SK-N-SH treated with all-trans-retinoic acid at 6 μM for 48 hours (cell line): ENCODE measurements around the gene PMPCA.

Experiments used
- ATAC-seq: fragments of 200-7000 bp; cut with Tn5 transposase; 3 replicates; pipeline ENCODE4 v1.9.1; 2020; ENCODE audit warnings: mild to moderate bottlenecking, moderate library complexity
- ARNTL ChIP-seq: fragments of 450-650 bp; formaldehyde crosslinking; IDR thresholded peaks from 2 replicates; pipeline ENCODE4 v1.5.0; 2020; ENCODE audit warnings: low read depth, mild to moderate bottlenecking, moderate library complexity, borderline replicate concordance
- BACH2 ChIP-seq: fragments of 250-450 bp; sonication (Bioruptor Pico); IDR thresholded peaks from 2 replicates; pipeline ENCODE4 v1.9.0; 2021; ENCODE audit warnings: mild to moderate bottlenecking, borderline replicate concordance
- CSDC2 ChIP-seq: fragments of 250-450 bp; sonication (Bioruptor Pico); IDR thresholded peaks from 2 replicates; pipeline ENCODE4 v1.5.0; 2020; ENCODE audit warnings: mild to moderate bottlenecking, moderate library complexity
- GLIS3 ChIP-seq: fragments of 250-450 bp; sonication (Bioruptor Pico); IDR thresholded peaks from 2 replicates; pipeline ENCODE4 v1.5.0; 2020; ENCODE audit warnings: mild to moderate bottlenecking, moderate library complexity
- ISL1 ChIP-seq: fragments of 250-450 bp; sonication (Bioruptor Pico); IDR thresholded peaks from 2 replicates; pipeline ENCODE4 v2.1.2; 2022; ENCODE audit warnings: mild to moderate bottlenecking, moderate library complexity
- OSR1 ChIP-seq: fragments of 250-450 bp; sonication (Bioruptor Pico); IDR thresholded peaks from 2 replicates; pipeline ENCODE4 v1.8.0; 2022; ENCODE audit warnings: moderate library complexity, mild to moderate bottlenecking, inconsistent platforms
- PATZ1 ChIP-seq: fragments of 250-450 bp; sonication (Bioruptor Pico); IDR thresholded peaks from 2 replicates; pipeline ENCODE4 v1.8.0; 2020; ENCODE audit warnings: mild to moderate bottlenecking, moderate library complexity, borderline replicate concordance
- POU6F1 ChIP-seq: fragments of 250-450 bp; sonication (Bioruptor Pico); IDR thresholded peaks from 2 replicates; pipeline ENCODE4 v1.8.0; 2021; ENCODE audit warnings: low read depth, mild to moderate bottlenecking, moderate library complexity, borderline replicate concordance
- PPARA ChIP-seq: fragments of 250-450 bp; sonication (Bioruptor Pico); IDR thresholded peaks from 2 replicates; pipeline ENCODE4 v1.5.0; 2020; ENCODE audit warnings: mild to moderate bottlenecking, borderline replicate concordance
- RARB ChIP-seq: fragments of 250-450 bp; sonication (Bioruptor Pico); IDR thresholded peaks from 2 replicates; pipeline ENCODE4 v1.8.0; 2021; ENCODE audit warnings: mild to moderate bottlenecking, moderate library complexity
- SNAI2 ChIP-seq: fragments of 250-450 bp; sonication (Bioruptor Pico); IDR thresholded peaks from 2 replicates; pipeline ENCODE4 v1.5.0; 2020; ENCODE audit warnings: mild to moderate bottlenecking, moderate library complexity
- TOX ChIP-seq: fragments of 250-450 bp; sonication (Bioruptor Pico); IDR thresholded peaks from 2 replicates; pipeline ENCODE4 v1.8.0; 2021; ENCODE audit warnings: mild to moderate bottlenecking, moderate library complexity, borderline replicate concordance
- ZC3H10 ChIP-seq: fragments of 250-450 bp; sonication (Bioruptor Pico); IDR thresholded peaks from 2 replicates; pipeline ENCODE4 v1.5.1; 2021; ENCODE audit warnings: mild to moderate bottlenecking, moderate library complexity
- ZFP3 ChIP-seq: fragments of 250-450 bp; sonication (Bioruptor Pico); IDR thresholded peaks from 2 replicates; pipeline ENCODE4 v1.5.0; 2020; ENCODE audit warnings: mild to moderate bottlenecking, moderate library complexity
- ZFP30 ChIP-seq: fragments of 450-650 bp; formaldehyde crosslinking; IDR thresholded peaks from 2 replicates; pipeline ENCODE4 v1.5.0; 2022; ENCODE audit warnings: mild to moderate bottlenecking, moderate library complexity
- ZNF70 ChIP-seq: fragments of 450-650 bp; formaldehyde crosslinking; IDR thresholded peaks from 2 replicates; pipeline ENCODE4 v1.5.0; 2020; ENCODE audit warnings: mild to moderate bottlenecking, moderate library complexity
- ZNF8 ChIP-seq: fragments of 450-650 bp; formaldehyde crosslinking; IDR thresholded peaks from 2 replicates; pipeline ENCODE4 v1.5.0; 2020; ENCODE audit warnings: mild to moderate bottlenecking, moderate library complexity

Gene PMPCA

DNA sequence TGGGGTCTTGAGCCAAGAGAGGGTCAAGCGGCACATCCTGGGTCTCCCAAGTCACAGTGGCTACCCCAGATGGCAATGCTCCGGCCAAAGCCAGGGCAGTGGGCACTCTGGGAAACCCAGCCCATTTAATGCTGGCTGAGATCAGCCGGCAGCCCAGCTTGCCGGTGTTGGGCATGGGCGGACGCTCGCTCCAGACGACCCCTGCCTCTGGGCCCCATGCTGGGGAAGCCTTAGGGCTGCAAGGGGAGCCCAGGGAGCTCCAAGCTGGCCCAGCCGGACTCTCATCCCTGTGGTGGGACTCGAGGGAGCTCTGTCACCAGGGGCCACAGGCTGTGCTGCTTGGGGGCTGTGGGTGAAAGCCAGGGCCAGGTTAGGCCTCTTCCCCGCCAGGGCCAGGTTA is 31.1 kb upstream of the PMPCA start:
- ATAC-seq, result no peak
- no peak for TF ChIP-seq RARB (CRISPR knock-in tag)
- no peak for TF ChIP-seq ZC3H10 (CRISPR knock-in tag)
- no peak for TF ChIP-seq BACH2 (CRISPR knock-in tag)
- TF ChIP-seq PPARA (CRISPR knock-in tag), result no peak

GRCh38 chr9:136379891-136380290 is 30.6 kb upstream of the PMPCA start:
- no peak for ATAC-seq

GRCh38 chr9:136380381-136380780 is 30.1 kb upstream of the PMPCA start:
- ATAC-seq, result no peak
- TF ChIP-seq ZNF8 (CRISPR knock-in tag) (no peak), TOX (CRISPR knock-in tag) (no peak), SNAI2 (CRISPR knock-in tag) (no peak), GLIS3 (no peak), ISL1 (CRISPR knock-in tag) (no peak), PATZ1 (CRISPR knock-in tag) (no peak), PPARA (CRISPR knock-in tag) (no peak), BACH2 (CRISPR knock-in tag) (no peak), ZNF70 (no peak)

More at GRCh38 chr9:136379891-136380290, 30.6 kb upstream of the PMPCA start:
- no peak for TF ChIP-seq ZC3H10 (CRISPR knock-in tag)
- TF ChIP-seq SNAI2 (CRISPR knock-in tag), result no peak
- no peak for TF ChIP-seq POU6F1 (CRISPR knock-in tag)
- no peak for TF ChIP-seq PPARA (CRISPR knock-in tag)
- no peak for TF ChIP-seq ZNF8 (CRISPR knock-in tag)
- TF ChIP-seq ARNTL, result no peak
- TF ChIP-seq OSR1 (CRISPR knock-in tag), result no peak

GRCh38 chr9:136381311-136381710 is 29.1 kb upstream of the PMPCA start:
- no peak for ATAC-seq
- no peak for TF ChIP-seq POU6F1 (CRISPR knock-in tag)
- TF ChIP-seq PPARA (CRISPR knock-in tag), result no peak
- no peak for TF ChIP-seq PATZ1 (CRISPR knock-in tag)
- TF ChIP-seq, all 23 proteins: peak for 0

GRCh38 chr9:136381966-136382513 is 28.4 kb upstream of the PMPCA start:
- ATAC-seq, result no peak
- TF ChIP-seq CSDC2 (CRISPR knock-in tag) (no peak), PPARA (CRISPR knock-in tag) (no peak), TOX (CRISPR knock-in tag) (no peak), RARB (CRISPR knock-in tag) (no peak), ZFP3 (CRISPR knock-in tag) (no peak), SNAI2 (CRISPR knock-in tag) (no peak), BACH2 (CRISPR knock-in tag) (no peak), ZFP30 (CRISPR knock-in tag) (no peak)
